ENCODE results near the gene CYP26A1.

GRCh38 chr10:93124580-93125318 is 51.1 kb downstream of the CYP26A1 start:
- TF ChIP-seq POLR2AphosphoS5 (IDR thresholded peaks at IDR 0.05; ENCODE audit: low read depth, low read length): no peak
- no peak for TF ChIP-seq POLR2A (IDR thresholded peaks at IDR 0.05; ENCODE audit: low read depth, low read length)
- TF ChIP-seq TAF1 (IDR thresholded peaks at IDR 0.05; ENCODE audit: borderline replicate concordance, low read depth, low read length): no peak
